K562 (cell line): ENCODE data around the gene MPND. TPM values are rescaled to one million over a fixed set of nuclear protein-coding genes. Genes with fewer than 3 reads are reported as not detected.
A peak's percentile ranks its signal among the peaks of the same experiment; 100 is the strongest.

ENCODE experiments used
- BRCA1 ChIP-seq, 2 experiments: fragments of 450-650 bp in 1 of 2; sonication (generic) in 1 of 2; formaldehyde crosslinking in 1 of 2; IDR thresholded peaks; 2 replicates each; pipeline versions ENCODE4 v1.5.0 to v1.6.1; 2017 to 2020; ENCODE audit warnings: mild to moderate bottlenecking in 1 of 2, missing genetic modification reagents in 1 of 2
- COPS2 ChIP-seq: fragments of 450-650 bp; conservative IDR thresholded peaks from 2 replicates; pipeline ENCODE4 v1.6.1; 2016; ENCODE audit warnings: mild to moderate bottlenecking, moderate library complexity
- DMBX1 ChIP-seq: fragments of 250-450 bp; sonication (Bioruptor Pico); IDR thresholded peaks from 2 replicates; pipeline ENCODE4 v1.8.0; 2022; ENCODE audit warnings: inconsistent platforms, mild to moderate bottlenecking, moderate library complexity, borderline replicate concordance
- E2F6 ChIP-seq, 2 experiments: IDR thresholded peaks; 2 replicates each; pipeline ENCODE4 v1.6.1; 2011; ENCODE audit warnings: borderline replicate concordance in 1 of 2, control low read depth in 1 of 2, low read depth in 1 of 2, low read length in 1 of 2, mild to moderate bottlenecking in 1 of 2, mixed read lengths in 1 of 2, moderate library complexity in 1 of 2; ENCODE audit not compliant: insufficient read depth in 1 of 2, insufficient read length in 1 of 2, poor library complexity in 1 of 2, severe bottlenecking in 1 of 2; ENCODE audit errors: extremely low read depth in 1 of 2
- ESRRB ChIP-seq: fragments of 250-450 bp; sonication (Bioruptor Pico); IDR thresholded peaks from 2 replicates; pipeline ENCODE4 v1.5.0; 2020; ENCODE audit warnings: mild to moderate bottlenecking, moderate library complexity, borderline replicate concordance
- ETV6 ChIP-seq, 3 experiments: fragments of 150-350 bp in 1 of 3; sonication (generic) in 1 of 3; formaldehyde crosslinking in 1 of 3; IDR thresholded peaks; 2 replicates each; pipeline versions ENCODE4 v1.6.1 to v1.8.0; 2014 to 2022; ENCODE audit warnings: borderline replicate concordance in 2 of 3, low read depth in 2 of 3, antibody characterized with exemption in 1 of 3, low read length in 1 of 3, mild to moderate bottlenecking in 1 of 3, missing genetic modification reagents in 1 of 3
- HCFC1 ChIP-seq: IDR thresholded peaks from 2 replicates; pipeline ENCODE4 v1.6.1; 2012; ENCODE audit warnings: low read depth, low read length, improper control_type of control experiment
- ILF3 ChIP-seq: fragments of 450-650 bp; IDR thresholded peaks from 2 replicates; pipeline ENCODE4 v1.6.1; 2018; ENCODE audit warnings: antibody characterized with exemption, mild to moderate bottlenecking, moderate library complexity, borderline replicate concordance
- MAX ChIP-seq: sonication (generic); formaldehyde crosslinking; IDR thresholded peaks from 2 replicates; pipeline ENCODE4 v1.9.0; 2022; ENCODE audit warnings: mild to moderate bottlenecking, missing genetic modification reagents
- NFXL1 ChIP-seq: fragments of 450-650 bp; formaldehyde crosslinking; IDR thresholded peaks from 2 replicates; pipeline ENCODE4 v1.4.0; 2021; ENCODE audit warnings: mild to moderate bottlenecking
- PHF20 ChIP-seq: fragments of 450-650 bp; IDR thresholded peaks from 2 replicates; pipeline ENCODE4 v1.6.1; 2018; ENCODE audit not compliant: partially characterized antibody
- SREBF1 ChIP-seq: fragments of 150-350 bp; IDR thresholded peaks from 2 replicates; pipeline ENCODE4 v1.6.1; 2014; ENCODE audit warnings: antibody characterized with exemption, low read depth, low read length, borderline replicate concordance
- TBL1XR1 ChIP-seq, 2 experiments: IDR thresholded peaks; 2 replicates each; pipeline ENCODE4 v1.6.1; 2012; ENCODE audit warnings: improper control_type of control experiment in 2 of 2, low read length in 2 of 2, mild to moderate bottlenecking in 1 of 2
- THAP12 ChIP-seq: fragments of 250-450 bp; sonication (Bioruptor Pico); IDR thresholded peaks from 2 replicates; pipeline ENCODE4 v1.9.0; 2021; ENCODE audit warnings: mild to moderate bottlenecking, inconsistent platforms
- TRIM24 ChIP-seq, 2 experiments: fragments of 450-650 bp; IDR thresholded peaks; 2 replicates each; pipeline ENCODE4 v1.6.1; 2016
- ZBTB33 ChIP-seq: sonication (generic); formaldehyde crosslinking; IDR thresholded peaks from 2 replicates; pipeline ENCODE4 v1.8.1; 2023; ENCODE audit warnings: mild to moderate bottlenecking, missing genetic modification reagents
- ZNF449 ChIP-seq: fragments of 250-450 bp; sonication (Bioruptor Pico); IDR thresholded peaks from 2 replicates; pipeline ENCODE4 v1.8.0; 2022; ENCODE audit warnings: moderate library complexity, mild to moderate bottlenecking, inconsistent platforms
- ZNF586 ChIP-seq: fragments of 450-650 bp; formaldehyde crosslinking; conservative IDR thresholded peaks from 2 replicates; pipeline ENCODE4 v1.4.0; 2020; ENCODE audit warnings: mild to moderate bottlenecking, moderate library complexity
- ZNF75A ChIP-seq: fragments of 450-650 bp; formaldehyde crosslinking; IDR thresholded peaks from 2 replicates; pipeline ENCODE4 v1.4.0; 2020; ENCODE audit warnings: mild to moderate bottlenecking
- polyA plus RNA-seq, 8 experiments: library from polyadenylated mRNA; depleted of rRNA in 4 of 8; stranded (reverse) in 5 of 8; unstranded in 3 of 8; fragments of >200 nt; fragmentation: Nextera tagmentation in 2 of 8; fragmentation: Illumina TruSeq in 1 of 8; extraction: Ambion mirVana in 2 of 8; extraction: Trizol in 1 of 8; gene quantifications; 2 replicates each; pipeline versions ENCODE4 v1.2.1 to v1.2.3, GENCODE V29; 2011 to 2014; ENCODE audit warnings: inconsistent platforms in 1 of 8, missing spikeins in 1 of 8
- total RNA-seq, 7 experiments: library from RNA; depleted of rRNA in 6 of 7; stranded (reverse); fragments of >200 nt in 6 of 7; fragmentation: Illumina TruSeq in 2 of 7; extraction: Trizol in 2 of 7; gene quantifications; 2 replicates each; pipeline versions ENCODE4 v1.2.1 to v1.2.3, GENCODE V29; 2011 to 2021; ENCODE audit warnings: low replicate concordance in 1 of 7

The MPND gene
- total and polyA plus RNA-seq, 9 of the 15 experiments (the other 6 are each of a cell fraction or from before 2014, with no cell fraction given), result 0.25 to 14.0 (median 3.9) TPM

- TF ChIP-seq ZBTB33 (peak; percentile 89), ESRRB (CRISPR knock-in tag) (no peak), ZNF75A (CRISPR knock-in tag) (no peak), THAP12 (CRISPR knock-in tag) (peak; percentile 100), SREBF1 (no peak), BRCA1 (IDR thresholded peaks at IDR 0.05) (no peak), BRCA1 (CRISPR knock-in tag; IDR thresholded peaks at IDR 0.05) (no peak), ZNF449 (CRISPR knock-in tag) (no peak), HCFC1 (peak; percentile 80), PHF20 (no peak), TBL1XR1 (IDR thresholded peaks at IDR 0.05; ENCODE audit: low read length in 2 of 2) (peak in 1 of 2 experiments; percentile 72; a peak in 1 of 4 replicates), COPS2 (no peak), NFXL1 (CRISPR knock-in tag) (no peak), ETV6 (IDR thresholded peaks at IDR 0.05; ENCODE audit: borderline replicate concordance in 1 of 2, low read depth in 2 of 2, low read length in 1 of 2) (no peak), ETV6 (CRISPR knock-in tag; IDR thresholded peaks at IDR 0.05; ENCODE audit: borderline replicate concordance) (no peak), MAX (CRISPR knock-in tag) (peak; percentile 69), TRIM24 (IDR thresholded peaks at IDR 0.05) (0 out of 4 replicates have a peak, but pooled peaks of 1 of the 2 experiments have one; percentile 13), DMBX1 (CRISPR knock-in tag) (no peak), E2F6 (IDR thresholded peaks at IDR 0.05; ENCODE audit: borderline replicate concordance in 1 of 2, extremely low read depth in 1 of 2, insufficient read depth in 1 of 2, insufficient read length in 1 of 2, low read depth in 1 of 2, low read length in 1 of 2, poor library complexity in 1 of 2, severe bottlenecking in 1 of 2) (peak in 1 of 2 experiments; percentile 37), ZNF586 (CRISPR knock-in tag) (no peak), ILF3 (no peak)
Observed at GRCh38 chr19:4400135-4400936, 57.0 kb downstream of the MPND start, which contains the start of gene SH3GL1 (continued).
